ENCODE data around the gene ZYG11A. TPM values are rescaled to one million over a fixed set of nuclear protein-coding genes. Genes with fewer than 3 reads are reported as not detected.

ZYG11A gene
- total and polyA plus RNA-seq, 2 of the 13 experiments (the other 11 are each of a cell fraction or from before 2014, with no cell fraction given), result not detected

DNA sequence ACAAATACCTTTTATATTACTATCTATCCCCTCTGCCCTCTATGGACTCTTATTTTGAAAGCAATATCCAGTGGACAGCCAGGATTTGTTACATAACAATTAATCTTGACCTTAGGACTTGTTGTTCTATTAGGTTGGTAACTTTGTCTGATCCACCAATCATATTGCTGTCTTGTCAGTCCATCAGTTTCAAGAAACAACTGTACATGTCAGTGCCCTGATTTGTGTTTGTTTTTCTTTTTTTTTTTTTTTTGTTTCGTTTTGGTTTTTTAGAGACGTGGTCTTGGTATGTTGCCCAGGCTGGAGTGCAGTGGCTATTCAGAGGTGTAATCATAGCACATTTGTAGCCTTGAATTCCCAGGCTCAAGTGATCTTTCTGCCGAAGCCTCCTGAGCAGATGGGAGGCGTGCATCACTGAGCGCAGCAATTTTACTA lies 83.0 kb downstream of the ZYG11A start (continued):
- TF ChIP-seq, protein P1, sequence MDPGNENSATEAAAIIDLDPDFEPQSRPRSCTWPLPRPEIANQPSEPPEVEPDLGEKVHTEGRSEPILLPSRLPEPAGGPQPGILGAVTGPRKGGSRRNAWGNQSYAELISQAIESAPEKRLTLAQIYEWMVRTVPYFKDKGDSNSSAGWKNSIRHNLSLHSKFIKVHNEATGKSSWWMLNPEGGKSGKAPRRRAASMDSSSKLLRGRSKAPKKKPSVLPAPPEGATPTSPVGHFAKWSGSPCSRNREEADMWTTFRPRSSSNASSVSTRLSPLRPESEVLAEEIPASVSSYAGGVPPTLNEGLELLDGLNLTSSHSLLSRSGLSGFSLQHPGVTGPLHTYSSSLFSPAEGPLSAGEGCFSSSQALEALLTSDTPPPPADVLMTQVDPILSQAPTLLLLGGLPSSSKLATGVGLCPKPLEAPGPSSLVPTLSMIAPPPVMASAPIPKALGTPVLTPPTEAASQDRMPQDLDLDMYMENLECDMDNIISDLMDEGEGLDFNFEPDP (CRISPR knock-in tag; conservative IDR thresholded peaks at IDR 0.05), result no peak
- TF ChIP-seq SNRNP70 (IDR thresholded peaks at IDR 0.05; ENCODE audit: low read depth, low read length) (no peak), WIZ (CRISPR knock-in tag; IDR thresholded peaks at IDR 0.05) (no peak), ZNF749 (CRISPR knock-in tag; IDR thresholded peaks at IDR 0.05; ENCODE audit: borderline replicate concordance) (no peak), NFRKB (IDR thresholded peaks at IDR 0.05) (no peak), CREM (IDR thresholded peaks at IDR 0.05) (peak; percentile 36), CREM (CRISPR knock-in tag; IDR thresholded peaks at IDR 0.05) (no peak), MAFF (IDR thresholded peaks at IDR 0.05; ENCODE audit: low read depth, low read length) (no peak), CENPT (CRISPR knock-in tag; IDR thresholded peaks at IDR 0.05; ENCODE audit: low read depth) (no peak), ZSCAN20 (CRISPR knock-in tag; IDR thresholded peaks at IDR 0.05; ENCODE audit: borderline replicate concordance) (no peak), ZFP41 (CRISPR knock-in tag; IDR thresholded peaks at IDR 0.05; ENCODE audit: borderline replicate concordance) (no peak), PHF8 (CRISPR knock-in tag; IDR thresholded peaks at IDR 0.05) (no peak), ZBTB20 (CRISPR knock-in tag; IDR thresholded peaks at IDR 0.05; ENCODE audit: borderline replicate concordance, low read depth) (no peak)
- TF ChIP-seq, protein P2, sequence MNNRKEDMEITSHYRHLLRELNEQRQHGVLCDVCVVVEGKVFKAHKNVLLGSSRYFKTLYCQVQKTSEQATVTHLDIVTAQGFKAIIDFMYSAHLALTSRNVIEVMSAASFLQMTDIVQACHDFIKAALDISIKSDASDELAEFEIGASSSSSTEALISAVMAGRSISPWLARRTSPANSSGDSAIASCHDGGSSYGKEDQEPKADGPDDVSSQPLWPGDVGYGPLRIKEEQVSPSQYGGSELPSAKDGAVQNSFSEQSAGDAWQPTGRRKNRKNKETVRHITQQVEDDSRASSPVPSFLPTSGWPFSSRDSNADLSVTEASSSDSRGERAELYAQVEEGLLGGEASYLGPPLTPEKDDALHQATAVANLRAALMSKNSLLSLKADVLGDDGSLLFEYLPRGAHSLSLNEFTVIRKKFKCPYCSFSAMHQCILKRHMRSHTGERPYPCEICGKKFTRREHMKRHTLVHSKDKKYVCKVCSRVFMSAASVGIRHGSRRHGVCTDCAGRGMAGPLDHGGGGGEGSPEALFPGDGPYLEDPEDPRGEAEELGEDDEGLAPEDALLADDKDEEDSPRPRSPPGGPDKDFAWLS (CRISPR knock-in tag; IDR thresholded peaks at IDR 0.05; ENCODE audit: borderline replicate concordance), result no peak
- TF ChIP-seq, protein P3, sequence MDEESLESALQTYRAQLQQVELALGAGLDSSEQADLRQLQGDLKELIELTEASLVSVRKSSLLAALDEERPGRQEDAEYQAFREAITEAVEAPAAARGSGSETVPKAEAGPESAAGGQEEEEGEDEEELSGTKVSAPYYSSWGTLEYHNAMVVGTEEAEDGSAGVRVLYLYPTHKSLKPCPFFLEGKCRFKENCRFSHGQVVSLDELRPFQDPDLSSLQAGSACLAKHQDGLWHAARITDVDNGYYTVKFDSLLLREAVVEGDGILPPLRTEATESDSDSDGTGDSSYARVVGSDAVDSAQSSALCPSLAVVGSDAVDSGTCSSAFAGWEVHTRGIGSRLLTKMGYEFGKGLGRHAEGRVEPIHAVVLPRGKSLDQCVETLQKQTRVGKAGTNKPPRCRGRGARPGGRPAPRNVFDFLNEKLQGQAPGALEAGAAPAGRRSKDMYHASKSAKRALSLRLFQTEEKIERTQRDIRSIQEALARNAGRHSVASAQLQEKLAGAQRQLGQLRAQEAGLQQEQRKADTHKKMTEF (CRISPR knock-in tag; IDR thresholded peaks at IDR 0.05), result peak; percentile 40; the same call in 1 of the 2 replicates
- TF ChIP-seq, protein P4, sequence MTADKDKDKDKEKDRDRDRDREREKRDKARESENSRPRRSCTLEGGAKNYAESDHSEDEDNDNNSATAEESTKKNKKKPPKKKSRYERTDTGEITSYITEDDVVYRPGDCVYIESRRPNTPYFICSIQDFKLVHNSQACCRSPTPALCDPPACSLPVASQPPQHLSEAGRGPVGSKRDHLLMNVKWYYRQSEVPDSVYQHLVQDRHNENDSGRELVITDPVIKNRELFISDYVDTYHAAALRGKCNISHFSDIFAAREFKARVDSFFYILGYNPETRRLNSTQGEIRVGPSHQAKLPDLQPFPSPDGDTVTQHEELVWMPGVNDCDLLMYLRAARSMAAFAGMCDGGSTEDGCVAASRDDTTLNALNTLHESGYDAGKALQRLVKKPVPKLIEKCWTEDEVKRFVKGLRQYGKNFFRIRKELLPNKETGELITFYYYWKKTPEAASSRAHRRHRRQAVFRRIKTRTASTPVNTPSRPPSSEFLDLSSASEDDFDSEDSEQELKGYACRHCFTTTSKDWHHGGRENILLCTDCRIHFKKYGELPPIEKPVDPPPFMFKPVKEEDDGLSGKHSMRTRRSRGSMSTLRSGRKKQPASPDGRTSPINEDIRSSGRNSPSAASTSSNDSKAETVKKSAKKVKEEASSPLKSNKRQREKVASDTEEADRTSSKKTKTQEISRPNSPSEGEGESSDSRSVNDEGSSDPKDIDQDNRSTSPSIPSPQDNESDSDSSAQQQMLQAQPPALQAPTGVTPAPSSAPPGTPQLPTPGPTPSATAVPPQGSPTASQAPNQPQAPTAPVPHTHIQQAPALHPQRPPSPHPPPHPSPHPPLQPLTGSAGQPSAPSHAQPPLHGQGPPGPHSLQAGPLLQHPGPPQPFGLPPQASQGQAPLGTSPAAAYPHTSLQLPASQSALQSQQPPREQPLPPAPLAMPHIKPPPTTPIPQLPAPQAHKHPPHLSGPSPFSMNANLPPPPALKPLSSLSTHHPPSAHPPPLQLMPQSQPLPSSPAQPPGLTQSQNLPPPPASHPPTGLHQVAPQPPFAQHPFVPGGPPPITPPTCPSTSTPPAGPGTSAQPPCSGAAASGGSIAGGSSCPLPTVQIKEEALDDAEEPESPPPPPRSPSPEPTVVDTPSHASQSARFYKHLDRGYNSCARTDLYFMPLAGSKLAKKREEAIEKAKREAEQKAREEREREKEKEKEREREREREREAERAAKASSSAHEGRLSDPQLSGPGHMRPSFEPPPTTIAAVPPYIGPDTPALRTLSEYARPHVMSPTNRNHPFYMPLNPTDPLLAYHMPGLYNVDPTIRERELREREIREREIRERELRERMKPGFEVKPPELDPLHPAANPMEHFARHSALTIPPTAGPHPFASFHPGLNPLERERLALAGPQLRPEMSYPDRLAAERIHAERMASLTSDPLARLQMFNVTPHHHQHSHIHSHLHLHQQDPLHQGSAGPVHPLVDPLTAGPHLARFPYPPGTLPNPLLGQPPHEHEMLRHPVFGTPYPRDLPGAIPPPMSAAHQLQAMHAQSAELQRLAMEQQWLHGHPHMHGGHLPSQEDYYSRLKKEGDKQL (CRISPR knock-in tag; IDR thresholded peaks at IDR 0.05; ENCODE audit: low read depth), result no peak
- TF ChIP-seq, protein P5, sequence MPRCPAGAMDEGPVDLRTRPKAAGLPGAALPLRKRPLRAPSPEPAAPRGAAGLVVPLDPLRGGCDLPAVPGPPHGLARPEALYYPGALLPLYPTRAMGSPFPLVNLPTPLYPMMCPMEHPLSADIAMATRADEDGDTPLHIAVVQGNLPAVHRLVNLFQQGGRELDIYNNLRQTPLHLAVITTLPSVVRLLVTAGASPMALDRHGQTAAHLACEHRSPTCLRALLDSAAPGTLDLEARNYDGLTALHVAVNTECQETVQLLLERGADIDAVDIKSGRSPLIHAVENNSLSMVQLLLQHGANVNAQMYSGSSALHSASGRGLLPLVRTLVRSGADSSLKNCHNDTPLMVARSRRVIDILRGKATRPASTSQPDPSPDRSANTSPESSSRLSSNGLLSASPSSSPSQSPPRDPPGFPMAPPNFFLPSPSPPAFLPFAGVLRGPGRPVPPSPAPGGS (CRISPR knock-in tag; IDR thresholded peaks at IDR 0.05), result no peak
- TF ChIP-seq, protein P6, sequence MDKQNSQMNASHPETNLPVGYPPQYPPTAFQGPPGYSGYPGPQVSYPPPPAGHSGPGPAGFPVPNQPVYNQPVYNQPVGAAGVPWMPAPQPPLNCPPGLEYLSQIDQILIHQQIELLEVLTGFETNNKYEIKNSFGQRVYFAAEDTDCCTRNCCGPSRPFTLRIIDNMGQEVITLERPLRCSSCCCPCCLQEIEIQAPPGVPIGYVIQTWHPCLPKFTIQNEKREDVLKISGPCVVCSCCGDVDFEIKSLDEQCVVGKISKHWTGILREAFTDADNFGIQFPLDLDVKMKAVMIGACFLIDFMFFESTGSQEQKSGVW (CRISPR knock-in tag; IDR thresholded peaks at IDR 0.05; ENCODE audit: borderline replicate concordance), result no peak

Measured in HepG2 (cell line).